GM23248 (cell line): ENCODE measurements around the gene SNAP29. TPM values are rescaled to one million over a fixed set of nuclear protein-coding genes. Genes with fewer than 3 reads are reported as not detected.

ENCODE experiments used
- DNase-seq: peaks from one replicate; pipeline ENCODE4 v3.0.0-alpha.2; 2015
- H2AFZ ChIP-seq: fragments of 200-600 bp; sonication (generic); 2 replicates; pipeline ENCODE4 v1.6.1; 2016; ENCODE audit warnings: antibody characterized with exemption
- H3F3A ChIP-seq: fragments of 200-600 bp; sonication (generic); 2 replicates; pipeline ENCODE4 v1.6.1; 2016; ENCODE audit warnings: mild to moderate bottlenecking, antibody characterized with exemption, mixed run types; ENCODE audit not compliant: insufficient read depth
- H3K27ac ChIP-seq: fragments of 200-600 bp; sonication (generic); 2 replicates; pipeline ENCODE4 v1.5.1; 2016; ENCODE audit warnings: mild to moderate bottlenecking
- H3K27me3 ChIP-seq: fragments of 200-600 bp; sonication (generic); replicated peaks from 2 replicates; pipeline ENCODE4 v1.6.1; 2016; ENCODE audit warnings: mild to moderate bottlenecking; ENCODE audit not compliant: insufficient read depth
- H3K36me3 ChIP-seq: fragments of 200-600 bp; sonication (generic); 2 replicates; pipeline ENCODE4 v1.6.1; 2016; ENCODE audit warnings: low read depth, mild to moderate bottlenecking
- H3K4me1 ChIP-seq: fragments of 200-600 bp; sonication (generic); 2 replicates; pipeline ENCODE4 v1.6.1; 2016; ENCODE audit warnings: mild to moderate bottlenecking; ENCODE audit not compliant: insufficient read depth
- H3K4me2 ChIP-seq: fragments of 200-600 bp; sonication (generic); one replicate; pipeline ENCODE4 v1.6.1; 2016; ENCODE audit warnings: mild to moderate bottlenecking; ENCODE audit not compliant: unreplicated experiment
- H3K4me3 ChIP-seq: fragments of 200-600 bp; sonication (generic); 2 replicates; pipeline ENCODE4 v1.5.1; 2016; ENCODE audit warnings: mild to moderate bottlenecking
- H3K79me2 ChIP-seq: fragments of 200-600 bp; sonication (generic); 2 replicates; pipeline ENCODE4 v1.6.1; 2016; ENCODE audit warnings: mild to moderate bottlenecking; ENCODE audit not compliant: insufficient read depth
- H3K9ac ChIP-seq: fragments of 200-600 bp; sonication (generic); 2 replicates; pipeline ENCODE4 v1.6.1; 2016; ENCODE audit warnings: mild to moderate bottlenecking
- H3K9me2 ChIP-seq: fragments of 200-600 bp; sonication (generic); 2 replicates; pipeline ENCODE4 v1.6.1; 2016; ENCODE audit warnings: mixed run types, mild to moderate bottlenecking, moderate library complexity; ENCODE audit not compliant: insufficient read depth
- H3K9me3 ChIP-seq: fragments of 200-600 bp; sonication (generic); one replicate; pipeline ENCODE4 v1.6.1; 2017; ENCODE audit warnings: low read depth
- H4K20me1 ChIP-seq: fragments of 200-600 bp; sonication (generic); 2 replicates; pipeline ENCODE4 v1.6.0; 2016; ENCODE audit not compliant: insufficient read depth
- EZH2 ChIP-seq: fragments of 200-600 bp; sonication (generic); IDR thresholded peaks from 2 replicates; pipeline ENCODE4 v1.6.1; 2018; ENCODE audit warnings: antibody characterized with exemption, mild to moderate bottlenecking; ENCODE audit not compliant: insufficient read depth, poor library complexity, severe bottlenecking
- EZH2phosphoT487 ChIP-seq: fragments of 200-600 bp; sonication (generic); IDR thresholded peaks from 2 replicates; pipeline ENCODE4 v1.6.1; 2018; ENCODE audit warnings: antibody characterized with exemption, moderate library complexity, mild to moderate bottlenecking, low read depth; ENCODE audit not compliant: insufficient read depth
- WGBS, 2 experiments: methylation state at CpG; one replicate each; pipeline ENCODE4 v1.1.6; 2015 to 2017; ENCODE audit warnings: low lambda C conversion rate in 2 of 2, low coverage in 1 of 2; ENCODE audit errors: missing lambda C conversion rate in 2 of 2; 5-methylcytosine and 5-hydroxymethylcytosine counted together
- in situ Hi-C: fragments of 300-500 bp; cut with MboI; formaldehyde crosslinking; loops from 2 replicates; pipeline ENCODE4 v1.15.0; 2020
- polyA plus RNA-seq: library from polyadenylated mRNA; unstranded; fragments of >200 nt; fragmentation: Nextera tagmentation; extraction: Ambion mirVana; gene quantifications from 2 replicates; pipeline ENCODE4 v1.2.1, GENCODE V29; 2016
- total RNA-seq: library from RNA; depleted of rRNA; stranded (reverse); fragments of >200 nt; shearing (Covaris generic); gene quantifications from 2 replicates; pipeline ENCODE4 v1.2.3, GENCODE V29; 2014

SNAP29 gene
- total and polyA plus RNA-seq, 2 experiments from 2014 or later, result 13.8 to 35.8 TPM

- no peaks in the 10 kb centered on the region for H3K36me3 ChIP-seq
- TF ChIP-seq EZH2phosphoT487 (no peak), EZH2 (no peak)
- no peak overlapping the region for H2AFZ ChIP-seq
- no peaks in the 10 kb centered on the region for H4K20me1 ChIP-seq
- H3K9me2 ChIP-seq, result no peaks in the 10 kb centered on the region
- H3K27me3 ChIP-seq, result no peaks in the 10 kb centered on the region
- in situ Hi-C loops, result no loop called here
- no peaks in the 10 kb centered on the region for H3K9me3 ChIP-seq
- WGBS, 2 experiments, result 79 to 84% methylated on average over 5 to 6 of the region's 6 CpGs
- peaks cover 17% of the 10 kb centered on the region for H3K4me1 ChIP-seq
- no peak overlapping the region for H3K27ac ChIP-seq
- no peak for DNase-seq
- no peak overlapping the region for H3K4me3 ChIP-seq
- H3K4me2 ChIP-seq, result no peak overlapping the region
- H3F3A ChIP-seq, result peaks cover 19% of the 10 kb centered on the region
- H3K79me2 ChIP-seq, result no peaks in the 10 kb centered on the region
- no peak overlapping the region for H3K9ac ChIP-seq
These were observed 50.9 kb downstream of the SNAP29 start for GRCh38 chr22:20909543-20910303.

GRCh38 chr22:20912494-20912893 lies 53.7 kb downstream of the SNAP29 start:
- H3K4me3 ChIP-seq, result no peak overlapping the region
- H2AFZ ChIP-seq, result no peak overlapping the region
- no peak overlapping the region for H3K4me2 ChIP-seq
- no peak for TF ChIP-seq EZH2
- no peak for TF ChIP-seq EZH2phosphoT487
- WGBS, 2 experiments, result 82 to 86% methylated on average over 6 of the region's 6 CpGs
- H3K9ac ChIP-seq, result no peak overlapping the region
- DNase-seq, result no peak
- peaks cover 2% of the 10 kb centered on the region for H3K79me2 ChIP-seq
- no peaks in the 10 kb centered on the region for H3K27me3 ChIP-seq
- no peaks in the 10 kb centered on the region for H3K36me3 ChIP-seq
- H3K9me2 ChIP-seq, result no peaks in the 10 kb centered on the region
- H4K20me1 ChIP-seq, result no peaks in the 10 kb centered on the region
- no peak overlapping the region for H3K27ac ChIP-seq
- H3K4me1 ChIP-seq, result no peaks in the 10 kb centered on the region
- H3F3A ChIP-seq, result no peaks in the 10 kb centered on the region
- in situ Hi-C loops, result no loop called here
- H3K9me3 ChIP-seq, result no peaks in the 10 kb centered on the region

GRCh38 chr22:20916916-20917810 lies 58.4 kb downstream of the SNAP29 start, which contains the start of gene CRKL:
TSS of gene CRKL (plus strand) at chr22:20917407. CDS start at chr22:20917935, 528 bp downstream.
- H3K27ac ChIP-seq, result peak within 1 kb of the TSS; percentile 72
- H3K27me3 ChIP-seq, result no peaks in the 10 kb centered on the region
- H3K36me3 ChIP-seq, result no peaks in the 10 kb centered on the region
- no peaks in the 10 kb centered on the region for H3K9me3 ChIP-seq
- H3K4me2 ChIP-seq, result peak within 1 kb of the TSS; percentile 99
- WGBS, 2 experiments, result 1% methylated on average over 52 to 84 of the region's 92 CpGs
- peak; percentile 99 for DNase-seq
- H3K9me2 ChIP-seq, result no peaks in the 10 kb centered on the region
- H3K4me1 ChIP-seq, result peaks cover 12% of the 10 kb centered on the region
- no peak for TF ChIP-seq EZH2phosphoT487
- TF ChIP-seq EZH2, result no peak
- peak within 1 kb of the TSS; percentile 96 for H3K4me3 ChIP-seq
- H3K79me2 ChIP-seq, result peaks cover 49% of the 10 kb centered on the region
- peak within 1 kb of the TSS; percentile 98 for H2AFZ ChIP-seq
- H4K20me1 ChIP-seq, result peaks cover 16% of the 10 kb centered on the region
- in situ Hi-C loops, result no loop called here
- peaks cover 20% of the 10 kb centered on the region; the same call in 1 of the 2 replicates for H3F3A ChIP-seq
- peak within 1 kb of the TSS; percentile 88 for H3K9ac ChIP-seq

- H3K36me3 ChIP-seq, result no peaks in the 10 kb centered on the region
- WGBS, 2 experiments, result 0 to 1% methylated on average over 12 to 19 of the region's 19 CpGs
- H3K79me2 ChIP-seq, result peaks cover 64% of the 10 kb centered on the region
- H3F3A ChIP-seq, result peaks cover 26% of the 10 kb centered on the region; the same call in 1 of the 2 replicates
- peaks cover 20% of the 10 kb centered on the region for H3K4me1 ChIP-seq
- H2AFZ ChIP-seq, result peak overlapping the region; percentile 80; the same call in 1 of the 2 replicates
- in situ Hi-C loops, result no loop called here
- DNase-seq, result peak; percentile 42
- peak overlapping the region; percentile 99 for H3K4me2 ChIP-seq
- peak overlapping the region; percentile 96 for H3K4me3 ChIP-seq
- peak overlapping the region; percentile 88 for H3K9ac ChIP-seq
- peak overlapping the region; percentile 72 for H3K27ac ChIP-seq
- TF ChIP-seq EZH2phosphoT487, result no peak
- no peak for TF ChIP-seq EZH2
- H3K9me2 ChIP-seq, result no peaks in the 10 kb centered on the region
- peaks cover 19% of the 10 kb centered on the region for H4K20me1 ChIP-seq
- no peaks in the 10 kb centered on the region for H3K9me3 ChIP-seq
- H3K27me3 ChIP-seq, result no peaks in the 10 kb centered on the region
These were observed 59.9 kb downstream of the SNAP29 start for GRCh38 chr22:20918663-20919218.
